VCaP (cell line): ENCODE results near the gene VCAN.

Experiments
- H3K27ac ChIP-seq: fragments of 450-650 bp; 2 replicates; pipeline ENCODE4 v1.5.1; 2017
- TF ChIP-seq, protein P1 (sequence below): fragments of 450-650 bp; conservative IDR thresholded peaks from 2 replicates; pipeline ENCODE4 v1.5.1; 2017; ENCODE audit warnings: mild to moderate bottlenecking, moderate library complexity

VCAN gene

DNA sequence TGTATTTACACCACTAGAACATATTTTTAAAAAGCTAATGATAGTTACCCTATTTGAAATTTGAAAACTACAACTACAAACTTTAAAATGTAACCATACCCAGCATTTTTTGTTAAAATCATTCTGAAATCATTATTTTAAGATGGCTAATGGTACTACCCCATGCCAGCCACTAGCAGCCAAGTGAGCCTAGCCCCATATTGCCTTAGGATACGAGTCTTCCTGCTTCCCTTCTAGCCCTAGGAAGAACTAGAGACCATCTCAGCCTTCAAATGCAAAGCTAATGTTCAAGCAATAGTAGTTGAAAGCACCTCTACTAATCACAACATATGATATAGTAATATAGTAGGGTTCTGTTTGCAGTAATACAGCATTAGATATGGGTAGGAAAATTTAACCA lies 24.0 kb upstream of the VCAN start:
- TF ChIP-seq, protein P1, sequence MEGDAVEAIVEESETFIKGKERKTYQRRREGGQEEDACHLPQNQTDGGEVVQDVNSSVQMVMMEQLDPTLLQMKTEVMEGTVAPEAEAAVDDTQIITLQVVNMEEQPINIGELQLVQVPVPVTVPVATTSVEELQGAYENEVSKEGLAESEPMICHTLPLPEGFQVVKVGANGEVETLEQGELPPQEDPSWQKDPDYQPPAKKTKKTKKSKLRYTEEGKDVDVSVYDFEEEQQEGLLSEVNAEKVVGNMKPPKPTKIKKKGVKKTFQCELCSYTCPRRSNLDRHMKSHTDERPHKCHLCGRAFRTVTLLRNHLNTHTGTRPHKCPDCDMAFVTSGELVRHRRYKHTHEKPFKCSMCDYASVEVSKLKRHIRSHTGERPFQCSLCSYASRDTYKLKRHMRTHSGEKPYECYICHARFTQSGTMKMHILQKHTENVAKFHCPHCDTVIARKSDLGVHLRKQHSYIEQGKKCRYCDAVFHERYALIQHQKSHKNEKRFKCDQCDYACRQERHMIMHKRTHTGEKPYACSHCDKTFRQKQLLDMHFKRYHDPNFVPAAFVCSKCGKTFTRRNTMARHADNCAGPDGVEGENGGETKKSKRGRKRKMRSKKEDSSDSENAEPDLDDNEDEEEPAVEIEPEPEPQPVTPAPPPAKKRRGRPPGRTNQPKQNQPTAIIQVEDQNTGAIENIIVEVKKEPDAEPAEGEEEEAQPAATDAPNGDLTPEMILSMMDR: no peak
- no peak overlapping the region for H3K27ac ChIP-seq

DNA sequence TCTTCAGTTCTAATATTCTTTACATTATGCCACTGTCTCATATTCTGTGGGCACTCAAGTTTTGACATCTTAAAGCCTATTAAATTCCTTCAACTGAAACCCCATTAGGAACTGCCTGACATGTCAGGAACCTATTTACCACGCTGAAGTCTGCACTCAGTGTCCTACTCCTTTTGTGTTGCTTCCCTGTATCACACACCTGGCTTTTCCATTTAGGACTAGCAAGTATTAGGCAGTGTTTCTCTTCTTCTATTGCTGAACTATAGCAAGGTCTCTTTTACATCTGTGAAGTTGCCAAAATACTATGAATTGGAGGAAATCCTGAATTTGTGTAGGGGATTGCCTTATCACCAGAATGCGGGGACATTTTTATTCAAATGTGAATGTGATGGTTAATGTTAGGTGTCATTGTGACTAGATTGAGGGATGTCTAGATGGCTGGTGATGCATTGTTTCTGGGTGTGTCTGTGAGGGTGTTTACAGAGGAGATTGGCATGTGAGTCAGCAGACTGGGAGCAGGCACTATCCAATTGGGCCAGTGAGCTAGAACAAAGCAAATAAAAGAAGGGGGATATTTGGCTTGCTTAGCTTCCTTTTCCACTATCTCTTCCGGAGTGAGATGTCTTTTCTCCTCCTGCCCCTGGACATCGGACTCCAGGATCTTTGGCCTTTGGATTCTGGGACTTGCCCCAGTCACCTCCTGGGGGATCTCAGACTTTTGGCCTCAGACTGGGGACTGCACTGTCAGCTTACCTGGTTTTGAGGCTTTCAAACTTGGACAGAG lies 21.2 kb upstream of the VCAN start:
- H3K27ac ChIP-seq: no peak overlapping the region

DNA sequence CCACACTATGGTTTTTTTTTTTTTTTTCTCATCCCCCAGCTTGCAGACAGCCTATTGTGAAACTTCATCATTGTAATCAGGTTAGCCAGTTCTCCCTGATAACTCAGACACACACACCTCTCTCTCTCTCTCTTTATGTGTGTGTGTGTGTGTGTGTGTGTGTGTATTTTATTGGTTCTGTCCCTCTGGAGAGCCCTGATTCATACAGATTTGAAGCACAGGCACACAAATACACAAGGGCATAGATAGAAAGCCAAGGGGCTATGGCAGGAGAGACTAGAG lies 20.6 kb upstream of the VCAN start:
- no peak overlapping the region for H3K27ac ChIP-seq
- TF ChIP-seq, protein P1: no peak

More for the DNA sequence above, 21.2 kb upstream of the VCAN start:
- TF ChIP-seq, protein P1: no peak

DNA sequence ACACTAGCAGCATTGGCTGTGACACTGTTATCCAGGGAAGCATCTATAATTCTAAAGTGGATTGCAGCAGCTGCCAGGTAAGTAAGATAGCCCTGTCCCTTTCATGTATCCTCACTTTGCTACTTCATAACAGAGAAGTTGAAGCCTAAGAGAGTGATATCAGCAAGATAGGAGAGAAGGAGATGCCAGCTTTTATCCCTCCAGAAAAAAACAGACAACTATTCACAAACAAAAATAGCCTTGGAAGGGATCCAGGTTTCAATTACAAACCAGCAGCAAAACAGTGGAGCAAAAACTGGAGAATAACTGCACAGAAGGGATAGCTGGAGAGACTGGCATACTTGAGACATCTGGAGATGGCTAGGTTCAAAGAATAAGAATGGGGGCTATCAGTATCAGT lies 19.6 kb upstream of the VCAN start:
- TF ChIP-seq, protein P1: no peak
- no peak overlapping the region for H3K27ac ChIP-seq

DNA sequence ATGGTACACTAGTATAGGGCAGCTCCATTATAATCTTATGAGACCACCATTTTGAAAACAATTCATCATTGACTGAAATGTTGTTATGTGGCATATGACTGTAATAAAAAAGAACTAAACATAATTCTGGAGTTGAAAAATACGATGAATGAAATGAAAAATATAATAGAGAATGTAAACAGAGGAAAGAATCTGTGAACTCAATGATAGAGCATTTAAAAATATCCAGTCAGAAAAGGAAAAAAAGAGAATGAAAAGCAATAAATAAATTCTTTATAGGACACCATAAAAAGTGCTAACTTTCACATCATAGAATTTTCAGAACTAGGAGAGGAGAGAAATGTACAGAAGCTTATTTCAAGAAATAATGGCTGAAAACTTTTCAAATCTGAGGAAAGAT lies 17.6 kb upstream of the VCAN start:
- no peak overlapping the region for H3K27ac ChIP-seq
- TF ChIP-seq, protein P1: no peak

DNA sequence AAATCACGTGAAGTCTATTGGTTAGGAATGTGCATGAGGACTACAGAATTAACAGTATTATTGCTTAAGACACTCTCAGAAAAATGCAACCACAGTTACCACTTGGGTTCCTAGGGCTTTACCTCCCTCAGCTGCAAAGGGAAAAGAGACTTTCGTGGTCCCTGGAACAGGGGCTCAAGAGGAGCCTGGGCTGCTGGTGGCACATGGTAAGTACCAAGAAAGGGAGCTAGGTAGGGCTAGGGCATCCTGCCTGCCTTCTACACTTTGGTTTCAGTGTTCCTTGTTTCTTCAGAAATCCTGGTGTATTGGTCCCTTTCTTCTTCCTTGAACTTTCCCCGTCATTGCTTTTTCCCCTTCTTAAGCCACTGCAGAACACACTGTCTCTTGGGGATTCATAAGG lies 7.3 kb upstream of the VCAN start:
- TF ChIP-seq, protein P1: no peak
- H3K27ac ChIP-seq: no peak overlapping the region

DNA sequence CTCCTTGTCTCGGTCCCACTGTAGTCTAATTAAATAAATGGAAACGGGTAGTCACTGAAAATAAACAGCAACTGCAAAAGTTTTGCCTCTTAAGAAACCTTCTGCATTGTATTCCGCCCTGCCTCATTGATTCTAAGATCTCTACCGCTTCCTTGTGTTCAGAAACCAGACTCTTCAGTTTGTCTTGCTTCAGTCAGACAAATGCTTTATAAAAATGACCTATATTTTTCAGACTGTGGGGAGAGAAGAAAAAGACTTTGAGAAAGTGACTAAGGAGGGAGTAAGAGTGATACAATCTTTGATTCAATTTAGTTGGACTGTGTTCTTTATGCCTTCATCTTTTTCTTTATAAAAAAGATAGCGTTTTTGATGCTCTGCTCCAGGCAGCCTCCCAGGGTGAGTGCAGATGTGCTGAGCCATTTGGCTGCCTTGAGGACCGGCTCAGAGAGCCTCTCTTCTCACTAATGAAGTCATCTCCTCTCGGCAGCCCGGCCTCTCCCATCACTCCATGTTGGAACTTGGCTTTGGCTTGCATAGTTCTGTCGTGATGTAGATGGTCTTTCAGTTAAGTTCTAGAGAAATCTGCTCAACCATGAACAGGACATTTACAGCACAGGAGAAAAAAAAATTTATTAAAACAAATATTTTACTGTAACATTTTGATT lies 4.0 kb upstream of the VCAN start:
- TF ChIP-seq, protein P1: no peak
- no peak overlapping the region for H3K27ac ChIP-seq
